H9 (cell line): ENCODE results near the gene SH3GL2. TPM values are rescaled to one million over a fixed set of nuclear protein-coding genes. Genes with fewer than 3 reads are reported as not detected.

Experiments
- DNase-seq: peaks from one replicate; pipeline ENCODE4 v3.0.0-alpha.2; 2017
- H2AFZ ChIP-seq: one replicate; pipeline ENCODE4 v1.6.1; 2013; ENCODE audit warnings: mild to moderate bottlenecking, low read length, control low read depth, moderate library complexity
- H2AK5ac ChIP-seq: 2 replicates; pipeline ENCODE4 v1.6.1; 2013; ENCODE audit warnings: low read length, control low read depth, mixed read lengths; ENCODE audit not compliant: insufficient read length
- H2BK120ac ChIP-seq: one replicate; pipeline ENCODE4 v1.6.1; 2013; ENCODE audit warnings: low read depth, mild to moderate bottlenecking, low read length, control low read depth, inconsistent platforms; ENCODE audit not compliant: poor library complexity, severe bottlenecking
- H2BK12ac ChIP-seq: 2 replicates; pipeline ENCODE4 v1.6.1; 2013; ENCODE audit warnings: low read length, control low read depth, mixed read lengths, low read depth; ENCODE audit not compliant: insufficient read length
- H2BK15ac ChIP-seq: 2 replicates; pipeline ENCODE4 v1.6.1; 2013; ENCODE audit warnings: low read depth, low read length, control low read depth
- H2BK20ac ChIP-seq: one replicate; pipeline ENCODE4 v1.6.1; 2013; ENCODE audit warnings: low read depth, mild to moderate bottlenecking, low read length, control low read depth, inconsistent platforms; ENCODE audit not compliant: poor library complexity, severe bottlenecking
- H2BK5ac ChIP-seq: 2 replicates; pipeline ENCODE4 v1.6.1; 2013; ENCODE audit warnings: low read length, control low read depth, mixed read lengths; ENCODE audit not compliant: insufficient read length
- H3K14ac ChIP-seq: 2 replicates; pipeline ENCODE4 v1.6.1; 2013; ENCODE audit warnings: low read length, control low read depth; ENCODE audit not compliant: insufficient read depth
- H3K18ac ChIP-seq: 2 replicates; pipeline ENCODE4 v1.6.1; 2013; ENCODE audit warnings: low read depth, mild to moderate bottlenecking, mixed read lengths, low read length, control low read depth; ENCODE audit not compliant: insufficient read length
- H3K23ac ChIP-seq: 2 replicates; pipeline ENCODE4 v1.6.1; 2013; ENCODE audit warnings: low read length, control low read depth, mixed read lengths, low read depth; ENCODE audit not compliant: insufficient read length
- H3K23me2 ChIP-seq: 2 replicates; pipeline ENCODE4 v1.6.1; 2013; ENCODE audit warnings: low read depth, mild to moderate bottlenecking, mixed read lengths, low read length, control low read depth; ENCODE audit not compliant: insufficient read length, poor library complexity, severe bottlenecking
- H3K27ac ChIP-seq: 2 replicates; pipeline ENCODE4 v1.5.1; 2013; ENCODE audit warnings: low read length, control low read depth, mixed read lengths, low read depth; ENCODE audit not compliant: insufficient read length
- H3K27me3 ChIP-seq: 2 replicates; pipeline ENCODE4 v1.6.1; 2013; ENCODE audit warnings: low read length, control low read depth, inconsistent platforms; ENCODE audit not compliant: insufficient read depth
- H3K4ac ChIP-seq: 2 replicates; pipeline ENCODE4 v1.6.1; 2013; ENCODE audit warnings: low read depth, mild to moderate bottlenecking, control low read depth, inconsistent platforms, low read length, moderate library complexity
- H3K4me1 ChIP-seq: 2 replicates; pipeline ENCODE4 v1.6.1; 2013; ENCODE audit warnings: low read length, control low read depth, inconsistent platforms; ENCODE audit not compliant: insufficient read depth
- H3K4me2 ChIP-seq: 2 replicates; pipeline ENCODE4 v1.6.1; 2013; ENCODE audit warnings: low read length, control low read depth, mixed read lengths; ENCODE audit not compliant: insufficient read length, insufficient read depth
- H3K56ac ChIP-seq: 2 replicates; pipeline ENCODE4 v1.6.1; 2013; ENCODE audit warnings: low read depth, mild to moderate bottlenecking, mixed read lengths, low read length, control low read depth; ENCODE audit not compliant: insufficient read length
- H3K79me1 ChIP-seq: 2 replicates; pipeline ENCODE4 v1.6.1; 2013; ENCODE audit warnings: low read depth, mild to moderate bottlenecking, moderate library complexity, low read length, control low read depth, inconsistent platforms; ENCODE audit not compliant: insufficient read depth, poor library complexity, severe bottlenecking
- H3K79me2 ChIP-seq: 2 replicates; pipeline ENCODE4 v1.6.1; 2013; ENCODE audit warnings: low read length, control low read depth, inconsistent platforms; ENCODE audit not compliant: insufficient read depth
- H3K9ac ChIP-seq: 2 replicates; pipeline ENCODE4 v1.6.1; 2013; ENCODE audit warnings: low read length, control low read depth, mixed read lengths; ENCODE audit not compliant: insufficient read length; ENCODE audit errors: extremely low read depth
- H3K9me3 ChIP-seq: one replicate; pipeline ENCODE4 v1.6.1; 2013; ENCODE audit warnings: low read depth, low read length, inconsistent platforms; ENCODE audit not compliant: control insufficient read depth
- H3T11ph ChIP-seq: one replicate; pipeline ENCODE4 v1.6.1; 2013; ENCODE audit warnings: mild to moderate bottlenecking, low read length, control low read depth, inconsistent platforms
- H4K20me1 ChIP-seq: one replicate; pipeline ENCODE4 v1.6.1; 2013; ENCODE audit not compliant: control insufficient read depth, insufficient read length, insufficient read depth
- H4K5ac ChIP-seq: 2 replicates; pipeline ENCODE4 v1.6.1; 2013; ENCODE audit warnings: low read depth, mild to moderate bottlenecking, mixed read lengths, low read length, control low read depth; ENCODE audit not compliant: insufficient read length
- H4K8ac ChIP-seq: replicated peaks from 2 replicates; pipeline ENCODE4 v1.6.1; 2013; ENCODE audit warnings: low read length, control low read depth, mixed read lengths, low read depth; ENCODE audit not compliant: insufficient read length
- H4K91ac ChIP-seq: 2 replicates; pipeline ENCODE4 v1.6.1; 2013; ENCODE audit warnings: low read depth, mild to moderate bottlenecking, moderate library complexity, mixed read lengths, low read length, control low read depth; ENCODE audit not compliant: insufficient read length
- H3K27ac Mint-ChIP-seq, 3 experiments: 2 replicates in 2 of 3; 3 replicates in 1 of 3; pipeline ENCODE4 v1.8.0; 2020 to 2021; ENCODE audit warnings: mixed read lengths in 3 of 3, mild to moderate bottlenecking in 1 of 3, moderate library complexity in 1 of 3
- H3K27me3 Mint-ChIP-seq: 2 replicates; pipeline ENCODE4 v1.8.0; 2021; ENCODE audit warnings: low read depth, mild to moderate bottlenecking, moderate library complexity, mixed read lengths
- H3K36me3 Mint-ChIP-seq, 3 experiments: 2 replicates in 2 of 3; 3 replicates in 1 of 3; pipeline ENCODE4 v1.8.0; 2020 to 2021; ENCODE audit warnings: low read depth in 3 of 3, mixed read lengths in 3 of 3; ENCODE audit not compliant: insufficient read depth in 1 of 3
- H3K4me1 Mint-ChIP-seq, 2 experiments: 2 replicates each; pipeline ENCODE4 v1.8.0; 2020; ENCODE audit warnings: mixed read lengths in 2 of 2
- H3K4me3 Mint-ChIP-seq, 2 experiments: 2 replicates in 1 of 2; 3 replicates in 1 of 2; pipeline ENCODE4 v1.8.0; 2020 to 2021; ENCODE audit warnings: mild to moderate bottlenecking in 2 of 2, mixed read lengths in 2 of 2, moderate library complexity in 1 of 2
- H3K9me3 Mint-ChIP-seq, 2 experiments: 2 replicates in 1 of 2; 3 replicates in 1 of 2; pipeline ENCODE4 v1.8.0; 2020; ENCODE audit warnings: mild to moderate bottlenecking in 2 of 2, mixed read lengths in 2 of 2, moderate library complexity in 1 of 2
- WGBS: extraction: QIAGEN DNeasy Blood & Tissue Kit; methylation state at CpG from one replicate; pipeline ENCODE4 v1.1.7; 2013; ENCODE audit warnings: missing lambda C conversion rate, low lambda C conversion rate, mixed read lengths; ENCODE audit not compliant: insufficient read length; ENCODE audit errors: extremely low coverage; 5-methylcytosine and 5-hydroxymethylcytosine counted together
- total RNA-seq: library from RNA; stranded (reverse); gene quantifications from 2 replicates; pipeline ENCODE4 v1.2.1, GENCODE V29; 2021
- TF ChIP-seq, protein P1 (sequence below): fragments of 200-600 bp; sonication (generic); conservative IDR thresholded peaks from 3 replicates; pipeline ENCODE4 v1.8.0; 2021; ENCODE audit warnings: antibody characterized with exemption, mild to moderate bottlenecking

The SH3GL2 gene
- total RNA-seq, 1 experiment from 2014 or later = 6.5 TPM

- Histone ChIP-seq H4K8ac (no peak overlapping the region), H2BK12ac (no peak overlapping the region), H2BK15ac (no peak overlapping the region), H2AK5ac (no peak overlapping the region), H3K23ac (no peak overlapping the region), H3K14ac (no peak overlapping the region; the same call in 1 of the 2 replicates), H3K27ac (no peak overlapping the region), H4K91ac (no peak overlapping the region), H4K5ac (no peak overlapping the region), H3T11ph (no peak overlapping the region), H3K9ac (no peak overlapping the region), H3K56ac (no peak overlapping the region), H3K4me2 (no peak overlapping the region), H2BK5ac (no peak overlapping the region), H3K18ac (no peak overlapping the region), H3K79me1 (no peaks in the 10 kb centered on the region), H2BK20ac (no peak overlapping the region), H3K27me3 (no peaks in the 10 kb centered on the region), H3K4me1 (no peaks in the 10 kb centered on the region), H3K79me2 (no peaks in the 10 kb centered on the region), H2AFZ (no peak overlapping the region), H3K23me2 (no peaks in the 10 kb centered on the region), H4K20me1 (no peaks in the 10 kb centered on the region), H3K4ac (no peak overlapping the region), H2BK120ac (no peak overlapping the region), H3K9me3 (no peaks in the 10 kb centered on the region)
- no peak for DNase-seq
- no peaks in the 10 kb centered on the region for H3K36me3 Mint-ChIP-seq
- no CpG with 5 or more reads among the region's 6 CpGs for WGBS
- 0 out of 4 replicates have a peak, but pooled peaks cover 0 to 2% of the 10 kb centered on the region in 2 experiments for H3K4me1 Mint-ChIP-seq
- H3K27ac Mint-ChIP-seq = no peak overlapping the region
- no peak overlapping the region for H3K4me3 Mint-ChIP-seq
- TF ChIP-seq, protein P1, sequence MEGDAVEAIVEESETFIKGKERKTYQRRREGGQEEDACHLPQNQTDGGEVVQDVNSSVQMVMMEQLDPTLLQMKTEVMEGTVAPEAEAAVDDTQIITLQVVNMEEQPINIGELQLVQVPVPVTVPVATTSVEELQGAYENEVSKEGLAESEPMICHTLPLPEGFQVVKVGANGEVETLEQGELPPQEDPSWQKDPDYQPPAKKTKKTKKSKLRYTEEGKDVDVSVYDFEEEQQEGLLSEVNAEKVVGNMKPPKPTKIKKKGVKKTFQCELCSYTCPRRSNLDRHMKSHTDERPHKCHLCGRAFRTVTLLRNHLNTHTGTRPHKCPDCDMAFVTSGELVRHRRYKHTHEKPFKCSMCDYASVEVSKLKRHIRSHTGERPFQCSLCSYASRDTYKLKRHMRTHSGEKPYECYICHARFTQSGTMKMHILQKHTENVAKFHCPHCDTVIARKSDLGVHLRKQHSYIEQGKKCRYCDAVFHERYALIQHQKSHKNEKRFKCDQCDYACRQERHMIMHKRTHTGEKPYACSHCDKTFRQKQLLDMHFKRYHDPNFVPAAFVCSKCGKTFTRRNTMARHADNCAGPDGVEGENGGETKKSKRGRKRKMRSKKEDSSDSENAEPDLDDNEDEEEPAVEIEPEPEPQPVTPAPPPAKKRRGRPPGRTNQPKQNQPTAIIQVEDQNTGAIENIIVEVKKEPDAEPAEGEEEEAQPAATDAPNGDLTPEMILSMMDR = no peak
- H3K27me3 Mint-ChIP-seq = no peaks in the 10 kb centered on the region; the same call in 1 of the 2 replicates
- no peaks in the 10 kb centered on the region for H3K9me3 Mint-ChIP-seq
These were observed 203.7 kb downstream of the SH3GL2 start for GRCh38 chr9:17782430-17783149.
